ENCODE data around the gene TREH.

DNA sequence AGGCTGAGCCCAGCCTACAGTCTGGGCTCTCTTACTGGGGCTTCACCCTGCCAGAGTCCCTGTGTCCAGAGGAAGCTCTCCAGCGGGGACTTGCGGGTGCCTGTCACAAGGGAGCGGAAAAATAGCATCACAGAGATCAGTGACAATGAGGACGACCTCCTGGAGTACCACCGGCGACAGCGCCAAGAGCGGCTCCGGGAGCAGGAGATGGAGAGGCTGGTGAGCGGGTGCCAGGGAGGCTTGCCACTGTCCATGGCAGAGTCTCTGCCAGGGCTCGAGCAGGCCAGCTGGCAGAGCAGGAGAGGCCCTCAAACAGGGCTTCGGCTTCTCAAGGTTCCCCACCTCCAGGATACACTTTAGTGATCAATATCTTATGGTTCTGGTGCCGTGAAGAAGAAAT, 51.0 kb downstream of the TREH start:
- TF ChIP-seq, protein P1, sequence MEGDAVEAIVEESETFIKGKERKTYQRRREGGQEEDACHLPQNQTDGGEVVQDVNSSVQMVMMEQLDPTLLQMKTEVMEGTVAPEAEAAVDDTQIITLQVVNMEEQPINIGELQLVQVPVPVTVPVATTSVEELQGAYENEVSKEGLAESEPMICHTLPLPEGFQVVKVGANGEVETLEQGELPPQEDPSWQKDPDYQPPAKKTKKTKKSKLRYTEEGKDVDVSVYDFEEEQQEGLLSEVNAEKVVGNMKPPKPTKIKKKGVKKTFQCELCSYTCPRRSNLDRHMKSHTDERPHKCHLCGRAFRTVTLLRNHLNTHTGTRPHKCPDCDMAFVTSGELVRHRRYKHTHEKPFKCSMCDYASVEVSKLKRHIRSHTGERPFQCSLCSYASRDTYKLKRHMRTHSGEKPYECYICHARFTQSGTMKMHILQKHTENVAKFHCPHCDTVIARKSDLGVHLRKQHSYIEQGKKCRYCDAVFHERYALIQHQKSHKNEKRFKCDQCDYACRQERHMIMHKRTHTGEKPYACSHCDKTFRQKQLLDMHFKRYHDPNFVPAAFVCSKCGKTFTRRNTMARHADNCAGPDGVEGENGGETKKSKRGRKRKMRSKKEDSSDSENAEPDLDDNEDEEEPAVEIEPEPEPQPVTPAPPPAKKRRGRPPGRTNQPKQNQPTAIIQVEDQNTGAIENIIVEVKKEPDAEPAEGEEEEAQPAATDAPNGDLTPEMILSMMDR (conservative IDR thresholded peaks at IDR 0.05; ENCODE audit: low read depth in 2 of 2), result no peak
- TF ChIP-seq EZH2phosphoT487 (IDR thresholded peaks at IDR 0.05; ENCODE audit: unreplicated experiment) (no peak), EZH2 (IDR thresholded peaks at IDR 0.05; ENCODE audit: low read depth, unreplicated experiment) (no peak), POLR2AphosphoS5 (IDR thresholded peaks at IDR 0.05; ENCODE audit: low read depth) (no peak), CREB1 (CRISPR knock-in tag; IDR thresholded peaks at IDR 0.05; ENCODE audit: low read depth) (no peak), ZNF331 (CRISPR knock-in tag; IDR thresholded peaks at IDR 0.05; ENCODE audit: low read depth) (no peak), JUNB (IDR thresholded peaks at IDR 0.05; ENCODE audit: unreplicated experiment) (no peak), NANOG (IDR thresholded peaks at IDR 0.05; ENCODE audit: borderline replicate concordance) (no peak), STAT1 (IDR thresholded peaks at IDR 0.05; ENCODE audit: unreplicated experiment) (no peak), ZNF114 (CRISPR knock-in tag; IDR thresholded peaks at IDR 0.05) (no peak)
- TF ChIP-seq, protein P2, sequence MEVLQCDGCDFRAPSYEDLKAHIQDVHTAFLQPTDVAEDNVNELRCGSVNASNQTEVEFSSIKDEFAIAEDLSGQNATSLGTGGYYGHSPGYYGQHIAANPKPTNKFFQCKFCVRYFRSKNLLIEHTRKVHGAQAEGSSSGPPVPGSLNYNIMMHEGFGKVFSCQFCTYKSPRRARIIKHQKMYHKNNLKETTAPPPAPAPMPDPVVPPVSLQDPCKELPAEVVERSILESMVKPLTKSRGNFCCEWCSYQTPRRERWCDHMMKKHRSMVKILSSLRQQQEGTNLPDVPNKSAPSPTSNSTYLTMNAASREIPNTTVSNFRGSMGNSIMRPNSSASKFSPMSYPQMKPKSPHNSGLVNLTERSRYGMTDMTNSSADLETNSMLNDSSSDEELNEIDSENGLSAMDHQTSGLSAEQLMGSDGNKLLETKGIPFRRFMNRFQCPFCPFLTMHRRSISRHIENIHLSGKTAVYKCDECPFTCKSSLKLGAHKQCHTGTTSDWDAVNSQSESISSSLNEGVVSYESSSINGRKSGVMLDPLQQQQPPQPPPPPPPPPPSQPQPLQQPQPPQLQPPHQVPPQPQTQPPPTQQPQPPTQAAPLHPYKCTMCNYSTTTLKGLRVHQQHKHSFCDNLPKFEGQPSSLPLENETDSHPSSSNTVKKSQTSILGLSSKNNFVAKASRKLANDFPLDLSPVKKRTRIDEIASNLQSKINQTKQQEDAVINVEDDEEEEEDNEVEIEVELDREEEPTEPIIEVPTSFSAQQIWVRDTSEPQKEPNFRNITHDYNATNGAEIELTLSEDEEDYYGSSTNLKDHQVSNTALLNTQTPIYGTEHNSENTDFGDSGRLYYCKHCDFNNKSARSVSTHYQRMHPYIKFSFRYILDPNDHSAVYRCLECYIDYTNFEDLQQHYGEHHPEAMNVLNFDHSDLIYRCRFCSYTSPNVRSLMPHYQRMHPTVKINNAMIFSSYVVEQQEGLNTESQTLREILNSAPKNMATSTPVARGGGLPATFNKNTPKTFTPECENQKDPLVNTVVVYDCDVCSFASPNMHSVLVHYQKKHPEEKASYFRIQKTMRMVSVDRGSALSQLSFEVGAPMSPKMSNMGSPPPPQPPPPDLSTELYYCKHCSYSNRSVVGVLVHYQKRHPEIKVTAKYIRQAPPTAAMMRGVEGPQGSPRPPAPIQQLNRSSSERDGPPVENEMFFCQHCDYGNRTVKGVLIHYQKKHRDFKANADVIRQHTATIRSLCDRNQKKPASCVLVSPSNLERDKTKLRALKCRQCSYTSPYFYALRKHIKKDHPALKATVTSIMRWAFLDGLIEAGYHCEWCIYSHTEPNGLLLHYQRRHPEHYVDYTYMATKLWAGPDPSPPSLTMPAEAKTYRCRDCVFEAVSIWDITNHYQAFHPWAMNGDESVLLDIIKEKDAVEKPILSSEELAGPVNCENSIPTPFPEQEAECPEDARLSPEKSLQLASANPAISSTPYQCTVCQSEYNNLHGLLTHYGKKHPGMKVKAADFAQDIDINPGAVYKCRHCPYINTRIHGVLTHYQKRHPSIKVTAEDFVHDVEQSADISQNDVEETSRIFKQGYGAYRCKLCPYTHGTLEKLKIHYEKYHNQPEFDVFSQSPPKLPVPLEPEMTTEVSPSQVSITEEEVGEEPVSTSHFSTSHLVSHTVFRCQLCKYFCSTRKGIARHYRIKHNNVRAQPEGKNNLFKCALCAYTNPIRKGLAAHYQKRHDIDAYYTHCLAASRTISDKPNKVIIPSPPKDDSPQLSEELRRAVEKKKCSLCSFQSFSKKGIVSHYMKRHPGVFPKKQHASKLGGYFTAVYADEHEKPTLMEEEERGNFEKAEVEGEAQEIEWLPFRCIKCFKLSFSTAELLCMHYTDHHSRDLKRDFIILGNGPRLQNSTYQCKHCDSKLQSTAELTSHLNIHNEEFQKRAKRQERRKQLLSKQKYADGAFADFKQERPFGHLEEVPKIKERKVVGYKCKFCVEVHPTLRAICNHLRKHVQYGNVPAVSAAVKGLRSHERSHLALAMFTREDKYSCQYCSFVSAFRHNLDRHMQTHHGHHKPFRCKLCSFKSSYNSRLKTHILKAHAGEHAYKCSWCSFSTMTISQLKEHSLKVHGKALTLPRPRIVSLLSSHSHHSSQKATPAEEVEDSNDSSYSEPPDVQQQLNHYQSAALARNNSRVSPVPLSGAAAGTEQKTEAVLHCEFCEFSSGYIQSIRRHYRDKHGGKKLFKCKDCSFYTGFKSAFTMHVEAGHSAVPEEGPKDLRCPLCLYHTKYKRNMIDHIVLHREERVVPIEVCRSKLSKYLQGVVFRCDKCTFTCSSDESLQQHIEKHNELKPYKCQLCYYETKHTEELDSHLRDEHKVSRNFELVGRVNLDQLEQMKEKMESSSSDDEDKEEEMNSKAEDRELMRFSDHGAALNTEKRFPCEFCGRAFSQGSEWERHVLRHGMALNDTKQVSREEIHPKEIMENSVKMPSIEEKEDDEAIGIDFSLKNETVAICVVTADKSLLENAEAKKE (CRISPR knock-in tag; IDR thresholded peaks at IDR 0.05), result no peak
- TF ChIP-seq, protein P3, sequence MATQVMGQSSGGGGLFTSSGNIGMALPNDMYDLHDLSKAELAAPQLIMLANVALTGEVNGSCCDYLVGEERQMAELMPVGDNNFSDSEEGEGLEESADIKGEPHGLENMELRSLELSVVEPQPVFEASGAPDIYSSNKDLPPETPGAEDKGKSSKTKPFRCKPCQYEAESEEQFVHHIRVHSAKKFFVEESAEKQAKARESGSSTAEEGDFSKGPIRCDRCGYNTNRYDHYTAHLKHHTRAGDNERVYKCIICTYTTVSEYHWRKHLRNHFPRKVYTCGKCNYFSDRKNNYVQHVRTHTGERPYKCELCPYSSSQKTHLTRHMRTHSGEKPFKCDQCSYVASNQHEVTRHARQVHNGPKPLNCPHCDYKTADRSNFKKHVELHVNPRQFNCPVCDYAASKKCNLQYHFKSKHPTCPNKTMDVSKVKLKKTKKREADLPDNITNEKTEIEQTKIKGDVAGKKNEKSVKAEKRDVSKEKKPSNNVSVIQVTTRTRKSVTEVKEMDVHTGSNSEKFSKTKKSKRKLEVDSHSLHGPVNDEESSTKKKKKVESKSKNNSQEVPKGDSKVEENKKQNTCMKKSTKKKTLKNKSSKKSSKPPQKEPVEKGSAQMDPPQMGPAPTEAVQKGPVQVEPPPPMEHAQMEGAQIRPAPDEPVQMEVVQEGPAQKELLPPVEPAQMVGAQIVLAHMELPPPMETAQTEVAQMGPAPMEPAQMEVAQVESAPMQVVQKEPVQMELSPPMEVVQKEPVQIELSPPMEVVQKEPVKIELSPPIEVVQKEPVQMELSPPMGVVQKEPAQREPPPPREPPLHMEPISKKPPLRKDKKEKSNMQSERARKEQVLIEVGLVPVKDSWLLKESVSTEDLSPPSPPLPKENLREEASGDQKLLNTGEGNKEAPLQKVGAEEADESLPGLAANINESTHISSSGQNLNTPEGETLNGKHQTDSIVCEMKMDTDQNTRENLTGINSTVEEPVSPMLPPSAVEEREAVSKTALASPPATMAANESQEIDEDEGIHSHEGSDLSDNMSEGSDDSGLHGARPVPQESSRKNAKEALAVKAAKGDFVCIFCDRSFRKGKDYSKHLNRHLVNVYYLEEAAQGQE (IDR thresholded peaks at IDR 0.05; ENCODE audit: unreplicated experiment), result no peak
